ENCODE measurements around the gene SCAPER. TPM values are rescaled to one million over a fixed set of nuclear protein-coding genes. Genes with fewer than 3 reads are reported as not detected.

Gene SCAPER
- polyA plus RNA-seq, 1 donor from 2014 or later, result 77.1 TPM

- Histone ChIP-seq H3K36me3 (ENCODE audit: insufficient read depth, low read length) (no peaks in the 10 kb centered on the region), H3F3A (ENCODE audit: insufficient read depth, low read length, poor library complexity, severe bottlenecking) (no peaks in the 10 kb centered on the region), H3K27me3 (ENCODE audit: insufficient read depth, low read depth, low read length) (no peaks in the 10 kb centered on the region), H3K9me2 (ENCODE audit: insufficient read depth, low read length) (no peaks in the 10 kb centered on the region), H4K20me1 (ENCODE audit: insufficient read depth) (no peaks in the 10 kb centered on the region), H3K9ac (ENCODE audit: low read length) (no peak overlapping the region), H3K79me2 (replicated peaks; ENCODE audit: insufficient read depth, low read length) (no peaks in the 10 kb centered on the region), H3K27ac (ENCODE audit: low read length) (no peak overlapping the region), H3K4me3 (ENCODE audit: low read length) (no peak overlapping the region), H3K4me2 (ENCODE audit: low read length) (no peak overlapping the region), H2AFZ (ENCODE audit: low read depth, low read length) (no peak overlapping the region), H3K9me3 (ENCODE audit: low read length) (no peaks in the 10 kb centered on the region)
- no peak for TF ChIP-seq MXI1 (conservative IDR thresholded peaks at IDR 0.05; ENCODE audit: poor library complexity, severe bottlenecking)
- TF ChIP-seq EZH2 (IDR thresholded peaks at IDR 0.05; ENCODE audit: borderline replicate concordance, insufficient read depth, low read length, poor library complexity, severe bottlenecking), result no peak
- no peak for TF ChIP-seq RAD21 (conservative IDR thresholded peaks at IDR 0.05)
- TF ChIP-seq TAF1 (IDR thresholded peaks at IDR 0.05; ENCODE audit: low read depth), result no peak
- TF ChIP-seq CTCF (IDR thresholded peaks at IDR 0.05; ENCODE audit: poor library complexity, severe bottlenecking), result no peak
- TF ChIP-seq SMC3 (conservative IDR thresholded peaks at IDR 0.05; ENCODE audit: poor library complexity), result no peak
- no peak for TF ChIP-seq POLR2AphosphoS5 (IDR thresholded peaks at IDR 0.05)
- no peak for TF ChIP-seq EP300 (conservative IDR thresholded peaks at IDR 0.05; ENCODE audit: poor library complexity, severe bottlenecking)
These were observed 503.9 kb downstream of the SCAPER start for GRCh38 chr15:76401285-76401684.

GRCh38 chr15:76398317-76399104, 506.6 kb downstream of the SCAPER start:
- Histone ChIP-seq H3K4me2 (ENCODE audit: low read length) (no peak overlapping the region), H3K4me3 (ENCODE audit: low read length) (no peak overlapping the region), H3K27me3 (ENCODE audit: insufficient read depth, low read depth, low read length) (no peaks in the 10 kb centered on the region), H3K9me3 (ENCODE audit: low read length) (no peaks in the 10 kb centered on the region), H3K9me2 (ENCODE audit: insufficient read depth, low read length) (no peaks in the 10 kb centered on the region), H3K9ac (ENCODE audit: low read length) (no peak overlapping the region), H3K27ac (ENCODE audit: low read length) (no peak overlapping the region), H3F3A (ENCODE audit: insufficient read depth, low read length, poor library complexity, severe bottlenecking) (no peaks in the 10 kb centered on the region), H4K20me1 (ENCODE audit: insufficient read depth) (no peaks in the 10 kb centered on the region), H3K79me2 (replicated peaks; ENCODE audit: insufficient read depth, low read length) (no peaks in the 10 kb centered on the region), H2AFZ (ENCODE audit: low read depth, low read length) (no peak overlapping the region), H3K36me3 (ENCODE audit: insufficient read depth, low read length) (no peaks in the 10 kb centered on the region)
- TF ChIP-seq POLR2AphosphoS5 (IDR thresholded peaks at IDR 0.05), result no peak
- TF ChIP-seq CTCF (IDR thresholded peaks at IDR 0.05; ENCODE audit: poor library complexity, severe bottlenecking), result no peak
- TF ChIP-seq SMC3 (conservative IDR thresholded peaks at IDR 0.05; ENCODE audit: poor library complexity), result no peak
- TF ChIP-seq MXI1 (conservative IDR thresholded peaks at IDR 0.05; ENCODE audit: poor library complexity, severe bottlenecking), result no peak
- TF ChIP-seq EP300 (conservative IDR thresholded peaks at IDR 0.05; ENCODE audit: poor library complexity, severe bottlenecking), result no peak
- TF ChIP-seq REST (IDR thresholded peaks at IDR 0.05; ENCODE audit: borderline replicate concordance), result no peak
- no peak for TF ChIP-seq EZH2 (IDR thresholded peaks at IDR 0.05; ENCODE audit: borderline replicate concordance, insufficient read depth, low read length, poor library complexity, severe bottlenecking)
- TF ChIP-seq TAF1 (IDR thresholded peaks at IDR 0.05; ENCODE audit: low read depth), result no peak
- TF ChIP-seq RAD21 (conservative IDR thresholded peaks at IDR 0.05), result no peak
